Activated T-cell treated with anti-CD3 and anti-CD28 coated beads for 4 hours (primary cell): Measurements from ENCODE around the gene SLC47A1.
"Not testable (repeated sequence)": the region's sequence is repeated elsewhere in the genome, so short reads cannot be mapped to it uniquely, and the experiment has no call there.

Source experiments
- DNase-seq: peaks from one replicate; pipeline ENCODE4 v3.0.0-alpha.2; 2020

Gene SLC47A1, protein sequence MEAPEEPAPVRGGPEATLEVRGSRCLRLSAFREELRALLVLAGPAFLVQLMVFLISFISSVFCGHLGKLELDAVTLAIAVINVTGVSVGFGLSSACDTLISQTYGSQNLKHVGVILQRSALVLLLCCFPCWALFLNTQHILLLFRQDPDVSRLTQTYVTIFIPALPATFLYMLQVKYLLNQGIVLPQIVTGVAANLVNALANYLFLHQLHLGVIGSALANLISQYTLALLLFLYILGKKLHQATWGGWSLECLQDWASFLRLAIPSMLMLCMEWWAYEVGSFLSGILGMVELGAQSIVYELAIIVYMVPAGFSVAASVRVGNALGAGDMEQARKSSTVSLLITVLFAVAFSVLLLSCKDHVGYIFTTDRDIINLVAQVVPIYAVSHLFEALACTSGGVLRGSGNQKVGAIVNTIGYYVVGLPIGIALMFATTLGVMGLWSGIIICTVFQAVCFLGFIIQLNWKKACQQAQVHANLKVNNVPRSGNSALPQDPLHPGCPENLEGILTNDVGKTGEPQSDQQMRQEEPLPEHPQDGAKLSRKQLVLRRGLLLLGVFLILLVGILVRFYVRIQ

DNA sequence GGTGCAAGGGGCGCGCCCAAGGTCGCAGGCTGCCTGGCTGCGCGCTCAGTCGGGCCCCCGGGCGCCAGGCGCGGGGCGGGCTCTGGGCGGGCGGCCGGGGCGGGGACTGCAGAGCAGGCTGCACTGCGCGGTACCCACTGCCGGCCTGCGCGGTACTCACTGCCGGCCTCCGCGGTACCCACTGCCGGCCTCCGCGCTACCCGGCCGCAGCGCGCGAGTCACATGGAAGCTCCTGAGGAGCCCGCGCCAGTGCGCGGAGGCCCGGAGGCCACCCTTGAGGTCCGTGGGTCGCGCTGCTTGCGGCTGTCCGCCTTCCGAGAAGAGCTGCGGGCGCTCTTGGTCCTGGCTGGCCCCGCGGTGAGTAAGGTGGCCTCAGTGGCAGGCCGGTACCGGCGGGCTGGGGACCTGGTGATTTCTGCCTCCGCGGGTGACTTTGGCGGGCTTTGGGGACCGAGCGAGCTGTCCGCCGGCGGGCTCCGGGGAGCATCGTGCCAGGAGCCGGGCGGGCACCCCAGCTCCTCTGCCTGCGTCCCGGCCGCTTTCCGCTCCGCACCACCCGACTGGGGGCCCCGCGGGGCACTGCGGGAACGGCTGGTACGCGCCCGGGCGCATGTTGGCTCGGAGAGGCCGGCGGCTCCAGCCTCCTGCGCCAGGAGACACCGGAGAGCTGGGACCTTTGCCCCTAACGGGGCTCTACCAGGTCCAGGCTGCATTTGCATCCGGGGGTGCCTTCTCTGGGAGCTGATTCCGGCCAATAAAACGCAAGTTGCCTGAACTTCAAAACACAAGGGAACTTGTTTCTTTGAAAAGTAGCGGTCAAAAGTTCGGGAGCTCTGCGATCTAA is at the start of gene SLC47A1:
Gene SLC47A1, plus strand, starts transcription at position 137 of the 844 bp plus-strand sequence. Its CDS starts 86 bp downstream, at position 223.
- no peak for DNase-seq

GRCh38 chr17:19485800-19486340 is 47.8 kb upstream of the SLC47A1 start:
- no peak for DNase-seq

GRCh38 chr17:19486351-19487023 is 47.2 kb upstream of the SLC47A1 start:
- DNase-seq = no peak

- DNase-seq = no peak
Measured at GRCh38 chr17:19487024-19487600, 46.5 kb upstream of the SLC47A1 start.

- DNase-seq = no peak
Measured at GRCh38 chr17:19492141-19492540, 41.5 kb upstream of the SLC47A1 start.

DNA sequence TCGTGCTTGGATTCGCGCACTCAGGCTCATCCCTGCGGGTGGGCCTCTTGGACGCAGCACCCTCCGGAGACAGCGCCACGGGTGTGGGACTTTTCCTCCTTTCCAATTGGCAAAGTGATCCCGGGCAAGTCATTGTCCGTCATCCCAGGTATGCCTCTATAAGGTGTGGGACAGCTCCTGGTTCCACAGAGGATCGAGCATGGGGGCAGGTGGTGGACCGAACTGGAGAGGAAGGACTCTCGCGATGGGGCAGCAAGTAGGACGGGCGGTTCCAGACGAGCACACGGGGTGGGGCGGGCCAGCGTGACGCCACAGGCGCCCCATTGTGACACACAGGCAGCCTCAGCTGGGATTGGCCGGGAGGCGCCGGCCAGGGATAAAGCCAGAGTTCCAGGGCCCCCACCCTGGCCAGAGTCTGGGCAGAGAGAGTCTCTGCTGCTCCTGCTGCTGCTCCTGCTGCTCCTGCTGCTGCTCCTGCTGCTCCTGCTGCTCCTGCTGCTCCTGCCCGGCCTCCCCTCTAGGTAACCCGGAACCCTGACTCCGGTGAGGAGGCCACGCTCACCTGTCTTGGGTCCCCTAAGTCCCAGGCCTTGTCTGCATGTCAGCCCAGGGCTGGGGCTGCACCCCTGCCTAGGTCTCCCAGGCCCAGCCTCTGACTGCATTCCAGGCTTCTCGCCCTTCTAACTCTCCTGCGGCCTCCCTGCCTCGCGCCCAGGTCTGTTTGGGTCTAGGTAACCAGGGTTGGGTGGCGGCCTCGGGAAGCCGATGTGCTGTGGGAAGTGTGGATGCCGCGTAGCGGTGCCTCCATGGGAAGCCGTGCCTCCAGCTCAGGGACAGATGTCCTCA is 38.5 kb upstream of the SLC47A1 start:
- no peak for DNase-seq

DNA sequence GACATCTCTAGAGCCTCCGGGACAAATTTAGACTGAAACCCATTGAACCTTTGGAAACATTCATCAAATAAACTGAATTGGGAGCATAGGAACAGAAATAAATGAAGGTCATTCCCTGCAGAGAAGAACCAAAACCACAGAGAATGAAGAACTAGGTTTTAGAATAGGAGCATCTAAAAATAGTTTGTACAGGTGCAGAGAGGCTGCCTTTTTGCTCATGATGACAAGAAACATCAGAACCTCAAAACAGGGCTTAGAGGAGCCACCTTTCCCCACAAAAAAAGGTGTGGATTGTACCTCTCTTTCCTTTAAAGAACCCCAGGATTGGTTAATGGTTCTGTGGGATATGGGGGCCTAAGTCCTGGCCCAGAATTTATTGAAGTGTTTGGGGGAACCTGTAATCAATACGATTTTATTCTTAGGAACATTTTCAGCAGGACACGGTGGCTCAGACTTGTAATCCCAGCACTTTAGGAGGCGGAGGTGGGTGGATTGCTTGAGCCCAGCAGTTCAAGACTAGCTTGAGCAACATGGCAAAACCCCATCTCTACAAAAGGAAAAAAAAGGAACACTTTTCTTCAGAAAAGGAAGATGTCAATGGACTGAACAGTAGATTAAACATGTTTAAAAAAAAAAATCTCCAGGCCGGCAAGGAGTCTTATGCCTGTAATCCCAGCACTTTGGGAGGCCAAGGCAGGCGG is 37.7 kb upstream of the SLC47A1 start:
- no peak for DNase-seq

DNA sequence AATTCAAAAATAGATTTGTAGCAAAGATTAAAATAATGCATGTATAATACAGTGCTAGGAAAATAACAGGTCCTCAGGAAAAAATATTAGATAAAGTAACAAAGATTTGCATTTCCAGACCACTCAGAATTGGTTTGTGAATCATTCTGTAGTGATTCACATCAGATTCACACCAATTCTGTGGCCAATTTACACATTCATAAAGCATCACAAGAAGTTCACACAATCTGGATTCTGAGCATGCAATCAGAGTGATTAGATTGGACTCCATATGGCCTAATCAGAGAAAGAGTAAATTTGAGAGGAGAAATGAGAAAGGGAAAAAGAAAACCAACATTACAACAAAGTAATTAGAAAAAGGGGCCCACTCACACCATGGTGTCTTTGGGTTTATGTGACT is 36.0 kb upstream of the SLC47A1 start:
- no peak for DNase-seq

- no peak for DNase-seq
Measured at GRCh38 chr17:19501219-19501618, 32.4 kb upstream of the SLC47A1 start.

DNA sequence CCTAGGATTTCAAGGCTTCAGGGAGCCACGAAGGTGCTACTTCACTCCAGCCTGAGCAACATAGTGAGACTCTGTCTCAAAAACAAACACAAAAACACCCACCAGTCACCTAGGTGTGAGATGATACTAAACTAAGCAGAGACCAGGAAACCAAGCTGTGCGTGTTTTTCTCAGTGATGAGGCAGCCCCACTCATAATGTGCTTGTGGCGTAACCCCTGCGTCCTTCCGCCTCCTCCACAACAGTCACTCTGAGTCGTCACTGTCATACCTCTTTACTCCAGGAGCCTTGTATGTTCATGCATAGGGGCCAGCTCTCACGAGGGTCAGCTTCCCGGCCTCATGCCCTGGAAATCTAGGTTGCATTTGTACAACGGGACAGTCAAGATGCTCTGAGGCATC is 31.1 kb upstream of the SLC47A1 start:
- no peak for DNase-seq

DNA sequence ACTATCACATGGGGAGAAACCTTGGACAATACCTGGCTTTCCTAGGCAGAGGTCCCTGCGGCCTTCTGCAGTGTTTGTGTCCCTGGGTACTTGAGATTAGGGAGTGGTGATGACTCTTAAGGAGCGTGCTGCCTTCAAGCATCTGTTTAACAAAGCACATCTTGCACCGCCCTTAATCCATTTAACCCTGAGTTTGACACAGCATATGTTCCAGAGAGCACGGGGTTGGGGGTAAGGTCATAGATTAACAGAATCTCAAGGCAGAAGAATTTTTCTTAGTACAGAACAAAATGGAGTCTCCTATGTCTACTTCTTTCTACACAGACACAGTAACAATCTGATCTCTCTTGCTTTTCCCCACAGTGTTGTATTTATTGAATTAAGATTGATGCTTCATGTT is 28.1 kb upstream of the SLC47A1 start:
- not testable (repeated sequence) for DNase-seq

- DNase-seq = peak; percentile 89
Measured at GRCh38 chr17:19507775-19508576, 25.7 kb upstream of the SLC47A1 start.

GRCh38 chr17:19508577-19508867 is 25.1 kb upstream of the SLC47A1 start:
- DNase-seq = no peak

- DNase-seq = not testable (repeated sequence)
Measured at GRCh38 chr17:19509281-19509852, 24.3 kb upstream of the SLC47A1 start.

DNA sequence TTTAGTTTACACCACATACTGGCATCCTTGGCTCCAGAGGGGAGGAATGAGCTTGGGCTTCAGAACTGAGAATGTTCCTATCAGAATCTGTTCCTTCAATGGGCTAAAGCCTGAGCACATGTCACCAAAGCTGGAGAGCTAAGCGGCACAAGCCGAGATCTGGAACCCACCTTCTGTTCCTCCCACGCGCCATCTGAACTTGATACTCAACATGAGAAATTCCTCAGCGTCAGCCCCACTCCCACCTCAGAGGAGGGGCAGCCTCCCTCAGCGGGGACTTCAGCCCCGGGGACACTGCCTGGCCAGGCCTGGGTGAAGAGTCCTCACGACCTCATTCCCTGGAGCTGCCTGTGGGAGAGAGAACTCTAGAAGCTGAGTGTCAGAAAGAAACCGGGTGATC is 22.8 kb upstream of the SLC47A1 start:
- DNase-seq = no peak

- peak; percentile 52 for DNase-seq
Measured at GRCh38 chr17:19513897-19514488, 19.7 kb upstream of the SLC47A1 start.

- no peak for DNase-seq
Measured at GRCh38 chr17:19517699-19518098, 16.0 kb upstream of the SLC47A1 start.

DNA sequence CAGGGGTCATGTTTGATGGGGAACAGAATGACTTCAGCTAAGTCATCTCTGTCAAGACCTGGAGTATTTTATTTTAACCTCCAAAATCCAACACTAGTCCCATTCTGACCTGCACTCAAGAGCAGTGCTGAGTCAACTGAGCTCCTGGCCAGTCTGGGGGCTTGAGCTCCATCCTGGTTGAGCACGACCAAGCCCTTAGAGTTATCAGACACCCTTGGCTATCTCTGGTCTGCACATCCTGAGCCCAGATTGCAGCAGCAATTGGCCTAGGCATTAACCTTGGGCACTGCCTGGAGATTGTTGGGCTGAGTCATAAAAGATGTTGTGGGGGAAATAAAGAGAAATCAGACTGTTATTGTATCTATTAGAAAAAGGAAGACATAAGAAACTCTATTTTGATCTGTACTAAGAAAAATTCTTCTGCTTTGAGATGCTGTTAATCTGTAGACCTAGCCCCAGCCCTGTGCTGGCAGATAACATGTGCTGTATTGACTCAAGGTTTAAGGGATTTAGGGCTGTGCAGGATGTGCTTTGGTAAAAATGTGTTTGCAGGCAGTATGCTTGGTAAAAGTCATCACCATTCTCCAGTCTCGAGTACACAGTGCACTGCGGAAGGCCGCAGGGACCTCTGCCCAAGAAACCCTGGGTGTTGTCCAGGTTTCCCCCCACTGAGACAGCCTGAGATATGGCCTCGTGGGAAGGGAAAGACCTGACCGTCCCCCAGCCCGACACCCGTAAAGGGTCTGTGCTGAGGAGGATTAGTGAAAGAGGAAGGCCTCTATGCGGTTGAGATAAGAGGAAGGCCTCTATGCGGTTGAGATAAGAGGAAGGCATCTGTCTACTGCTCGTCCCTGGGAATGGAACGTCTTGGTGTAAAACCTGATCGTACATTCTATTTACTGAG is 14.0 kb upstream of the SLC47A1 start:
- DNase-seq = not testable (repeated sequence)
